Uterus (tissue), 2 donors: ENCODE measurements around the gene ITIH4.

ENCODE experiments used
- CTCF ChIP-seq, 4 experiments: fragments of 200-600 bp in 2 of 4; fragments of 450-650 bp in 2 of 4; sonication (generic) in 2 of 4; IDR thresholded peaks; one replicate each; pipeline ENCODE4 v1.5.1; 2016 to 2019; ENCODE audit warnings: antibody characterized with exemption in 4 of 4, mild to moderate bottlenecking in 2 of 4, moderate library complexity in 1 of 4
- POLR2A ChIP-seq, 2 donors: fragments of 450-650 bp; IDR thresholded peaks; one replicate each; pipeline ENCODE4 v1.6.1; 2016; ENCODE audit warnings: antibody characterized with exemption in 2 of 2, mild to moderate bottlenecking in 1 of 2, moderate library complexity in 1 of 2

GRCh38 chr3:52822363-52822762, 8.1 kb downstream of the ITIH4 start:
- TF ChIP-seq CTCF (IDR thresholded peaks at IDR 0.05) (no peak), POLR2A (IDR thresholded peaks at IDR 0.05) (no peak)
